ENCODE measurements around the gene IMPA2.
"Not testable (repeated sequence)": the region's sequence is repeated elsewhere in the genome, so short reads cannot be mapped to it uniquely, and the experiment has no call there.

IMPA2 gene

GRCh38 chr18:12053289-12053688, 72.0 kb downstream of the IMPA2 start:
- DNase-seq, result no peak

GRCh38 chr18:12056034-12056883, 75.0 kb downstream of the IMPA2 start:
- DNase-seq, result no peak

GRCh38 chr18:12056884-12057402, 75.6 kb downstream of the IMPA2 start:
- no peak for DNase-seq

- DNase-seq, result no peak
These were observed 76.2 kb downstream of the IMPA2 start for GRCh38 chr18:12057419-12058039.

GRCh38 chr18:12059334-12060181, 78.3 kb downstream of the IMPA2 start:
- no peak for DNase-seq

- no peak for DNase-seq
These were observed 79.0 kb downstream of the IMPA2 start for GRCh38 chr18:12060182-12060870.

GRCh38 chr18:12061685-12062084, 80.4 kb downstream of the IMPA2 start:
- no peak for DNase-seq

- no peak for DNase-seq
These were observed 81.7 kb downstream of the IMPA2 start for GRCh38 chr18:12062974-12063373.

- DNase-seq, result no peak
These were observed 82.9 kb downstream of the IMPA2 start for GRCh38 chr18:12064086-12064763.

- DNase-seq, result no peak
These were observed 84.1 kb downstream of the IMPA2 start for GRCh38 chr18:12065397-12065796.

GRCh38 chr18:12066910-12067511, 85.7 kb downstream of the IMPA2 start:
- no peak for DNase-seq

- no peak for DNase-seq
These were observed 86.4 kb downstream of the IMPA2 start for GRCh38 chr18:12067671-12068070.

GRCh38 chr18:12068316-12068949, 87.1 kb downstream of the IMPA2 start:
- not testable (repeated sequence) for DNase-seq

GRCh38 chr18:12068950-12069320, 87.6 kb downstream of the IMPA2 start:
- DNase-seq, result no peak

- not testable (repeated sequence) for DNase-seq
These were observed 89.8 kb downstream of the IMPA2 start for GRCh38 chr18:12071066-12071465.

GRCh38 chr18:12072996-12073395, 91.7 kb downstream of the IMPA2 start:
- no peak for DNase-seq

- DNase-seq, result no peak
These were observed 93.4 kb downstream of the IMPA2 start for GRCh38 chr18:12074736-12075135.

GRCh38 chr18:12076424-12077140, 95.3 kb downstream of the IMPA2 start:
- no peak for DNase-seq

- not testable (repeated sequence) for DNase-seq
These were observed 96.7 kb downstream of the IMPA2 start for GRCh38 chr18:12077994-12078393.

- DNase-seq, result no peak
These were observed 98.4 kb downstream of the IMPA2 start for GRCh38 chr18:12079491-12080237.

Measured in NCI-H2029 treated with DMSO at 0.1 percent for 48 hours (cell line).